ENCODE measurements around the gene PSENEN. TPM values are rescaled to one million over a fixed set of nuclear protein-coding genes. Genes with fewer than 3 reads are reported as not detected.

Gene PSENEN
- total and polyA plus RNA-seq, 2 donors (not counting 1 experiment from before 2014, with no cell fraction given), result 16.0 to 31.4 TPM

DNA sequence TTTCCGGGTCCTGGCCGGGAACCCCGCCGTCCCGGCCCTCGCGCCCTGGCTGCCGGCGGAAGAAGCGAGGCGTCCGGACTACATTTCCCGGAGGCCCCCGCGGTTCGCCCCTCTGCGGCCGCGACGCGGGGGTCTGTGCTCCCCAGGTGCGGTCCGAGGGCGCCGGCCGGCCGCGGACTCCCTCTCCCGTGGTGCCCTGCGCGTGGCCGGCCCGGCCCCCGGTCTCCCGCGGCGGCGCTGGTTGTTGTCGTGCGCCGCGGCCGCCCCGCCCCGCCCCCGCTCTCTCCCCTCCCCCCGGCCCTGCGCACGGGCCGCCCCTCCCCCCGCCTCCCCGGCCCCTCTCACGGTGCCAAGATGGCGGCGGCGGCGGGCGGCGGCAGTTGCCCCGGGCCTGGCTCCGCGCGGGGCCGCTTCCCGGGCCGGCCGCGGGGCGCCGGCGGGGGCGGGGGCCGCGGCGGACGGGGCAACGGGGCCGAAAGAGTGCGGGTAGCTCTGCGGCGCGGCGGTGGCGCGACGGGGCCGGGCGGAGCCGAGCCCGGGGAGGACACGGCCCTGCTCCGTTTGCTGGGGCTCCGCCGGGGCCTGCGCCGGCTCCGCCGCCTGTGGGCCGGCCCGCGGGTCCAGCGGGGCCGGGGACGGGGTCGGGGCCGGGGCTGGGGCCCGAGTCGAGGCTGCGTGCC lies 27.6 kb upstream of the PSENEN start, which contains the start of gene KMT2B:
KMT2B (plus strand) TSS at position 339 of the 680 bp plus-strand sequence; CDS start at position 355, 16 bp downstream.
- H2AFZ ChIP-seq (ENCODE audit: low read length), result peak within 1 kb of the TSS; percentile 97
- H3K4me3 ChIP-seq (replicated peaks in 1 of 4; ENCODE audit: control extremely low read depth in 1 of 4, insufficient read depth in 1 of 4, low read depth in 3 of 4, low read length in 4 of 4), result peak within 1 kb of the TSS; percentile 74 to 95 (median 85)
- peaks cover 19% of the 10 kb centered on the region for H3K36me3 ChIP-seq (ENCODE audit: control insufficient read depth, insufficient read depth, low read length)
- H3K9me3 ChIP-seq (ENCODE audit: control insufficient read depth, insufficient read depth, low read depth, low read length), result no peaks in the 10 kb centered on the region
- peaks cover 33% of the 10 kb centered on the region for H3K79me2 ChIP-seq (ENCODE audit: control insufficient read depth, insufficient read depth, low read length)
- no peaks in the 10 kb centered on the region for H4K20me1 ChIP-seq (ENCODE audit: control insufficient read depth, extremely low read depth, insufficient read depth, low read length)
- DNase-seq (ENCODE audit: low read depth in 2 of 2), result no peak
- peaks cover 9% of the 10 kb centered on the region for H3K4me1 ChIP-seq (ENCODE audit: control insufficient read depth, extremely low read depth, insufficient read depth, low read length)
- H3K4me2 ChIP-seq (ENCODE audit: extremely low read depth, insufficient read depth, low read length), result peak within 1 kb of the TSS; percentile 98
- H3K27me3 ChIP-seq (ENCODE audit: control insufficient read depth, insufficient read depth, low read length), result no peaks in the 10 kb centered on the region
- peak within 1 kb of the TSS; percentile 68 for H3K27ac ChIP-seq (ENCODE audit: insufficient read depth, low read length)
- TF ChIP-seq, protein P1, sequence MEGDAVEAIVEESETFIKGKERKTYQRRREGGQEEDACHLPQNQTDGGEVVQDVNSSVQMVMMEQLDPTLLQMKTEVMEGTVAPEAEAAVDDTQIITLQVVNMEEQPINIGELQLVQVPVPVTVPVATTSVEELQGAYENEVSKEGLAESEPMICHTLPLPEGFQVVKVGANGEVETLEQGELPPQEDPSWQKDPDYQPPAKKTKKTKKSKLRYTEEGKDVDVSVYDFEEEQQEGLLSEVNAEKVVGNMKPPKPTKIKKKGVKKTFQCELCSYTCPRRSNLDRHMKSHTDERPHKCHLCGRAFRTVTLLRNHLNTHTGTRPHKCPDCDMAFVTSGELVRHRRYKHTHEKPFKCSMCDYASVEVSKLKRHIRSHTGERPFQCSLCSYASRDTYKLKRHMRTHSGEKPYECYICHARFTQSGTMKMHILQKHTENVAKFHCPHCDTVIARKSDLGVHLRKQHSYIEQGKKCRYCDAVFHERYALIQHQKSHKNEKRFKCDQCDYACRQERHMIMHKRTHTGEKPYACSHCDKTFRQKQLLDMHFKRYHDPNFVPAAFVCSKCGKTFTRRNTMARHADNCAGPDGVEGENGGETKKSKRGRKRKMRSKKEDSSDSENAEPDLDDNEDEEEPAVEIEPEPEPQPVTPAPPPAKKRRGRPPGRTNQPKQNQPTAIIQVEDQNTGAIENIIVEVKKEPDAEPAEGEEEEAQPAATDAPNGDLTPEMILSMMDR (conservative IDR thresholded peaks at IDR 0.05 in 1 of 2, IDR thresholded peaks at IDR 0.05 in 1 of 2; ENCODE audit: low read depth in 1 of 2, low read length in 2 of 2), result no peak
- TF ChIP-seq EZH2 (IDR thresholded peaks at IDR 0.05; ENCODE audit: low read length, missing control alignments), result no peak
- H3K9ac ChIP-seq (ENCODE audit: insufficient read depth, low read length), result peak within 1 kb of the TSS; percentile 77

DNA sequence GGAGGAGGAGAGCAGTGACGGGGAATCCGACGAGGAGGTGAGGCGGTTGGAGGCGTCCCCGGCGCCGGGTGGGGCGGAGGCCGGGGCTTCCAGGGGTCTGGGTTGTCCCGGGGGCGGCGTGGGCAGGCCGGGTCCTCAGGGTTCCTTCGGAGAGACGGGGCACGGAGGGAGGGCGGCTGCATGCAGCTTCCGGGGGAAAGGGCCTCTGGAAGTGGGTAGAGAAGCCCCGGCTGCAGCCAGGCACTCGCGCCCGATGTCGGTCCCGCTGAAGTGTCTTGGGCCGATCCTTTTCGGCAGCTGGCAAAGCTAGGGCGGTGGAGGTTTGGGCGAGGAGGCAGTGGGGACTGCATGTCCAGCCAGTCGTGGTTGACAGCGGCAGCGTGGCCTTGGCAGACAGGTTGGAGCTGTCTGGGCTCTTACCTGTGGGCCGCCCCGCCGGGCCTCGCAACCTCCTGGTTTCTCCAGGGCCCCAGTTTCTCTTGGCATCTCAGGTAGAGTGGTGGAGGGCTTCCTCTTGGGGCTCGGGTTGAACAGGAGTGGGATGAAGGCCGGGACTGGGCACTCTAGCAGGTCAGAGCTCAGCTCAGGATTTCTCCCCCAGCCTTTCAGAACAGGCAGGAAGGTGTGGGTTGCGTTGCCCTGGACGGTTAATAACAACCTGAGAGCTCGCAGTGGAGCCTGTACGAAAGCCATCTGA lies 27.0 kb upstream of the PSENEN start:
- H4K20me1 ChIP-seq (ENCODE audit: control insufficient read depth, extremely low read depth, insufficient read depth, low read length), result no peaks in the 10 kb centered on the region
- peak overlapping the region; percentile 77 for H3K9ac ChIP-seq (ENCODE audit: insufficient read depth, low read length)
- H3K79me2 ChIP-seq (ENCODE audit: control insufficient read depth, insufficient read depth, low read length), result peaks cover 33% of the 10 kb centered on the region
- peak overlapping the region; percentile 68 for H3K27ac ChIP-seq (ENCODE audit: insufficient read depth, low read length)
- H3K4me3 ChIP-seq (replicated peaks in 1 of 4; ENCODE audit: control extremely low read depth in 1 of 4, insufficient read depth in 1 of 4, low read depth in 3 of 4, low read length in 4 of 4), result peak overlapping the region; percentile 74 to 87 (median 80)
- H3K4me1 ChIP-seq (ENCODE audit: control insufficient read depth, extremely low read depth, insufficient read depth, low read length), result peaks cover 9% of the 10 kb centered on the region
- DNase-seq (ENCODE audit: low read depth in 2 of 2), result peak in 1 of 2 donors; percentile 15
- no peaks in the 10 kb centered on the region for H3K27me3 ChIP-seq (ENCODE audit: control insufficient read depth, insufficient read depth, low read length)
- no peaks in the 10 kb centered on the region for H3K9me3 ChIP-seq (ENCODE audit: control insufficient read depth, insufficient read depth, low read depth, low read length)
- no peak overlapping the region for H2AFZ ChIP-seq (ENCODE audit: low read length)
- TF ChIP-seq, protein P1 (conservative IDR thresholded peaks at IDR 0.05 in 1 of 2, IDR thresholded peaks at IDR 0.05 in 1 of 2; ENCODE audit: low read depth in 1 of 2, low read length in 2 of 2), result no peak
- TF ChIP-seq EZH2 (IDR thresholded peaks at IDR 0.05; ENCODE audit: low read length, missing control alignments), result no peak
- peak overlapping the region; percentile 89 for H3K4me2 ChIP-seq (ENCODE audit: extremely low read depth, insufficient read depth, low read length)
- peaks cover 24% of the 10 kb centered on the region for H3K36me3 ChIP-seq (ENCODE audit: control insufficient read depth, insufficient read depth, low read length)

DNA sequence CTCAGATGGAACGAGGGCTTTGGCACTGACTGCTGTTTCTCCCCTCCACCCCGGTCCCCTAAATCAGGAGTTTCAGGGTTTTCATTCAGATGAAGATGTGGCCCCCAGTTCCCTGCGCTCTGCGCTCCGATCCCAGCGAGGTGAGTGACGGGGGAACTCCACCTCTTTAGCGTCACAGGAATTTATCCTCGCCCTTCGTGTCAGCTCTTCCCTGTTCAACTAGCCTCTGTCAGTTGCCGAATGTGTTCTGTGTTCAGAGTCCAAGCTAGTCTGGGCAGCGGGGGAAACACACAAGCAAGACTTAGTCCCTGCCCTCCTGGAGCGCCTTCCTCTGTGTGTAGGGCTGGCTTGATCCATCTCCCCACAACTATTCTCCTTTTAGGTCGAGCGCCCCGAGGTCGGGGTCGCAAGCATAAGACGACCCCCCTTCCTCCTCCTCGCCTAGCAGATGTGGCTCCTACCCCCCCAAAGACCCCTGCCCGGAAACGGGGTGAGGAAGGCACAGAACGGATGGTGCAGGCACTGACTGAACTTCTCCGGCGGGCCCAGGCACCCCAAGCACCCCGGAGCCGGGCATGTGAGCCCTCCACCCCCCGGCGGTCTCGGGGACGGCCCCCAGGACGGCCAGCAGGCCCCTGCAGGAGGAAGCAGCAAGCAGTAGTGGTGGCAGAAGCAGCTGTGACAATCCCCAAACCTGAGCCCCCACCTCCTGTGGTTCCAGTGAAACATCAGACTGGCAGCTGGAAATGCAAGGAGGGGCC lies 25.9 kb upstream of the PSENEN start:
- Histone ChIP-seq H3K9ac (ENCODE audit: insufficient read depth, low read length) (peak overlapping the region; percentile 26), H3K36me3 (ENCODE audit: control insufficient read depth, insufficient read depth, low read length) (peaks cover 29% of the 10 kb centered on the region)
- TF ChIP-seq, protein P1 (conservative IDR thresholded peaks at IDR 0.05 in 1 of 2, IDR thresholded peaks at IDR 0.05 in 1 of 2; ENCODE audit: low read depth in 1 of 2, low read length in 2 of 2), result no peak
- no peak for TF ChIP-seq EZH2 (IDR thresholded peaks at IDR 0.05; ENCODE audit: low read length, missing control alignments)

More for the DNA sequence above, 25.9 kb upstream of the PSENEN start:
- no peak for DNase-seq (ENCODE audit: low read depth in 2 of 2)
- peak overlapping the region; percentile 74 to 87 (median 80) for H3K4me3 ChIP-seq (replicated peaks in 1 of 4; ENCODE audit: control extremely low read depth in 1 of 4, insufficient read depth in 1 of 4, low read depth in 3 of 4, low read length in 4 of 4)
- H3K27ac ChIP-seq (ENCODE audit: insufficient read depth, low read length), result no peak overlapping the region
- peak overlapping the region; percentile 89 for H3K4me2 ChIP-seq (ENCODE audit: extremely low read depth, insufficient read depth, low read length)
- H3K27me3 ChIP-seq (ENCODE audit: control insufficient read depth, insufficient read depth, low read length), result no peaks in the 10 kb centered on the region
- H3K79me2 ChIP-seq (ENCODE audit: control insufficient read depth, insufficient read depth, low read length), result peaks cover 33% of the 10 kb centered on the region
- H4K20me1 ChIP-seq (ENCODE audit: control insufficient read depth, extremely low read depth, insufficient read depth, low read length), result no peaks in the 10 kb centered on the region
- H2AFZ ChIP-seq (ENCODE audit: low read length), result no peak overlapping the region
- H3K4me1 ChIP-seq (ENCODE audit: control insufficient read depth, extremely low read depth, insufficient read depth, low read length), result peaks cover 9% of the 10 kb centered on the region
- no peaks in the 10 kb centered on the region for H3K9me3 ChIP-seq (ENCODE audit: control insufficient read depth, insufficient read depth, low read depth, low read length)

All from fibroblast of lung (primary cell).